GM12878 (cell line): ENCODE measurements around the gene ARF5. TPM values are rescaled to one million over a fixed set of nuclear protein-coding genes. Genes with fewer than 3 reads are reported as not detected.

Experiments used
- ATAC-seq: fragments of 200-7000 bp; cut with Tn5 transposase; 3 replicates; pipeline ENCODE4 v1.9.1; 2020; ENCODE audit warnings: mild to moderate bottlenecking, moderate library complexity
- BruUV-seq: library from RNA; stranded (reverse); fragments of 400-500 nt; replicated peaks from 2 replicates; lab custom pipeline; 2021; lab: Mats Ljungman, UMichigan
- CTCF ChIA-PET: fragments of 300-600 bp; sonication (Branson Sonifier 250); formaldehyde crosslinking; extraction: SDS; loops from one replicate; lab custom pipeline; 2021; ENCODE audit warnings: inconsistent platforms; lab: Yijun Ruan, JAX
- POLR2A ChIA-PET: fragments of 350-600 bp; formaldehyde crosslinking; extraction: SDS; loops from one replicate; lab custom pipeline; 2021; ENCODE audit warnings: inconsistent platforms; lab: Charles Lee
- RAD21 ChIA-PET: fragments of 300-600 bp; sonication (Branson Sonifier 250); formaldehyde crosslinking; loops from one replicate; lab custom pipeline; 2023; ENCODE audit warnings: antibody characterized with exemption; ENCODE audit not compliant: unreplicated experiment; lab: Charles Lee
- SMC1A ChIA-PET: fragments of 300-600 bp; sonication (Branson Sonifier 250); formaldehyde crosslinking; loops from one replicate; lab custom pipeline; 2023; ENCODE audit not compliant: unreplicated experiment, uncharacterized antibody; lab: Charles Lee
- DNase-seq: peaks from one replicate; pipeline ENCODE4 v3.0.0-alpha.2; 2011; ENCODE audit warnings: low read depth, low spot score
- FAIRE-seq: peaks from 3 replicates; lab custom pipeline; 2011; peaks lifted over from hg19 to GRCh38; lab: Jason Lieb, UNC
- H2AFZ ChIP-seq: 2 replicates; pipeline ENCODE4 v1.6.0; 2011; ENCODE audit warnings: low read depth, low read length, control low read depth; ENCODE audit not compliant: control insufficient read depth
- H3K27ac ChIP-seq: 2 replicates; pipeline ENCODE4 v1.5.1; 2011; ENCODE audit warnings: control low read depth; ENCODE audit not compliant: control insufficient read depth, insufficient read depth
- H3K27me3 ChIP-seq, 2 experiments: replicated peaks in 1 of 2; 2 replicates each; pipeline versions ENCODE4 v1.6.0 to v1.6.1; 2011; ENCODE audit warnings: low read length in 1 of 2; ENCODE audit not compliant: control insufficient read depth in 2 of 2, insufficient read depth in 2 of 2
- H3K36me3 ChIP-seq, 2 experiments: 2 replicates each; pipeline ENCODE4 v1.5.1; 2011; ENCODE audit warnings: low read length in 1 of 2; ENCODE audit not compliant: control insufficient read depth in 2 of 2, insufficient read depth in 2 of 2
- H3K4me1 ChIP-seq: 2 replicates; pipeline ENCODE4 v1.6.1; 2011; ENCODE audit warnings: mild to moderate bottlenecking, low read length, moderate library complexity, mixed read lengths; ENCODE audit not compliant: control insufficient read depth, insufficient read depth
- H3K4me2 ChIP-seq: 2 replicates; pipeline ENCODE4 v1.6.0; 2011; ENCODE audit warnings: control low read depth; ENCODE audit not compliant: control insufficient read depth, insufficient read depth
- H3K4me3 ChIP-seq: fragments of 200-600 bp; sonication (generic); 2 replicates; pipeline ENCODE4 v1.5.1; 2016
- H3K79me2 ChIP-seq: 2 replicates; pipeline ENCODE4 v1.6.0; 2011; ENCODE audit warnings: low read length; ENCODE audit not compliant: control insufficient read depth, insufficient read depth
- H3K9ac ChIP-seq: 2 replicates; pipeline ENCODE4 v1.8.0; 2011; ENCODE audit warnings: low read length, control low read depth, mixed read lengths; ENCODE audit not compliant: control insufficient read depth, insufficient read depth
- H3K9me3 ChIP-seq: replicated peaks from 3 replicates; pipeline ENCODE4 v1.5.1; 2011; ENCODE audit warnings: mild to moderate bottlenecking, low read length; ENCODE audit not compliant: control insufficient read depth, insufficient read depth
- H4K20me1 ChIP-seq: 2 replicates; pipeline ENCODE4 v1.6.0; 2011; ENCODE audit not compliant: control insufficient read depth, insufficient read depth
- ATF3 ChIP-seq: IDR thresholded peaks from 2 replicates; pipeline ENCODE4 v1.6.1; 2011; ENCODE audit warnings: low read depth, mild to moderate bottlenecking, low read length, moderate library complexity, borderline replicate concordance; ENCODE audit errors: extremely low read depth
- CTCF ChIP-seq, 3 experiments: IDR thresholded peaks in 2 of 3; conservative IDR thresholded peaks in 1 of 3; 2 replicates each; pipeline ENCODE4 v1.5.1; 2011; ENCODE audit warnings: low read depth in 3 of 3, low read length in 3 of 3, mild to moderate bottlenecking in 3 of 3, control low read depth in 2 of 3, moderate library complexity in 2 of 3, inconsistent platforms in 1 of 3, mixed read lengths in 1 of 3; ENCODE audit not compliant: control insufficient read depth in 2 of 3, insufficient read depth in 1 of 3; ENCODE audit errors: extremely low read depth in 1 of 3
- GABPA ChIP-seq: IDR thresholded peaks from 2 replicates; pipeline ENCODE4 v1.6.1; 2014; ENCODE audit warnings: antibody characterized with exemption, low read depth, mild to moderate bottlenecking, inconsistent platforms
- KDM1A ChIP-seq: fragments of 200-600 bp; sonication (generic); IDR thresholded peaks from 2 replicates; pipeline ENCODE4 v1.6.1; 2016; ENCODE audit warnings: borderline replicate concordance
- MLLT1 ChIP-seq: fragments of 450-650 bp; IDR thresholded peaks from 2 replicates; pipeline ENCODE4 v1.6.1; 2016; ENCODE audit warnings: mild to moderate bottlenecking
- MYC ChIP-seq: IDR thresholded peaks from 2 replicates; pipeline ENCODE4 v1.6.1; 2011; ENCODE audit warnings: mild to moderate bottlenecking, low read length, moderate library complexity, inconsistent platforms; ENCODE audit not compliant: insufficient read depth, insufficient replicate concordance, insufficient read length, severe bottlenecking
- NRF1 ChIP-seq: conservative IDR thresholded peaks from 2 replicates; pipeline ENCODE4 v1.6.1; 2011; ENCODE audit warnings: mild to moderate bottlenecking, low read depth, low read length, improper control_type of control experiment
- RBBP5 ChIP-seq: fragments of 200-600 bp; sonication (generic); conservative IDR thresholded peaks from 2 replicates; pipeline ENCODE4 v1.6.1; 2016
- SREBF1 ChIP-seq: IDR thresholded peaks from 2 replicates; pipeline ENCODE4 v1.6.1; 2012; ENCODE audit warnings: mild to moderate bottlenecking, low read length
- STAT3 ChIP-seq: IDR thresholded peaks from 2 replicates; pipeline ENCODE4 v1.6.1; 2011; ENCODE audit warnings: low read depth, low read length, improper control_type of control experiment
- TARDBP ChIP-seq: IDR thresholded peaks from 2 replicates; pipeline ENCODE4 v1.6.1; 2016; ENCODE audit warnings: borderline replicate concordance
- TBL1XR1 ChIP-seq: IDR thresholded peaks from 2 replicates; pipeline ENCODE4 v1.6.1; 2012; ENCODE audit warnings: low read depth, low read length, improper control_type of control experiment
- WRNIP1 ChIP-seq: IDR thresholded peaks from 2 replicates; pipeline ENCODE4 v1.6.1; 2011; ENCODE audit warnings: low read depth, low read length, improper control_type of control experiment, borderline replicate concordance
- YY1 ChIP-seq: IDR thresholded peaks from 2 replicates; pipeline ENCODE4 v1.6.1; 2011; ENCODE audit warnings: low read depth, mild to moderate bottlenecking, low read length
- ZNF217 ChIP-seq: fragments of 450-650 bp; IDR thresholded peaks from 2 replicates; pipeline ENCODE4 v1.6.1; 2017; ENCODE audit warnings: antibody characterized with exemption, mild to moderate bottlenecking
- WGBS: methylation state at CpG from one replicate; pipeline ENCODE4 v1.1.6; 2016; ENCODE audit warnings: low lambda C conversion rate; ENCODE audit not compliant: insufficient replicate concordance, insufficient coverage; ENCODE audit errors: missing lambda C conversion rate; 5-methylcytosine and 5-hydroxymethylcytosine counted together
- in situ Hi-C: fragments of 300-500 bp; cut with MboI; formaldehyde crosslinking; loops from 9 replicates; pipeline ENCODE4 v1.14.3; 2018; ENCODE audit warnings: mixed read lengths
- intact Hi-C: fragments of 100-400 bp; cut with micrococcal nuclease; formaldehyde crosslinking; loops from one replicate; pipeline ENCODE4 v1.14.2; 2022; ENCODE audit not compliant: unreplicated experiment
- polyA plus RNA-seq, 11 experiments: library from polyadenylated mRNA; depleted of rRNA in 4 of 11; unstranded in 6 of 11; stranded (reverse) in 5 of 11; fragments of >200 nt; fragmentation: Nextera tagmentation in 4 of 11; fragmentation: Illumina TruSeq in 1 of 11; extraction: Ambion mirVana in 4 of 11; extraction: Trizol in 1 of 11; gene quantifications; 1 replicate in 1 of 11; 2 replicates in 10 of 11; pipeline versions ENCODE4 v1.2.1 to v1.2.3, GENCODE V29; 2011 to 2016; ENCODE audit warnings: inconsistent platforms in 2 of 11, missing spikeins in 2 of 11, low read depth in 1 of 11
- total RNA-seq, 4 experiments: library from RNA; depleted of rRNA in 3 of 4; stranded (reverse); fragments of >200 nt in 3 of 4; fragmentation: Illumina TruSeq in 1 of 4; extraction: Trizol in 1 of 4; gene quantifications; 2 replicates each; pipeline versions ENCODE4 v1.2.1 to v1.2.3, GENCODE V29; 2013 to 2021

The ARF5 gene
- total and polyA plus RNA-seq, 10 of the 15 experiments (the other 5 are each of a cell fraction or from before 2014, with no cell fraction given) = 11.0 to 210 (median 131) TPM

- WGBS = 40% methylated on average over 6 of the region's 6 CpGs
- H3K4me2 ChIP-seq = no peak overlapping the region
- H3K4me3 ChIP-seq = no peak overlapping the region
- intact Hi-C loops = no loop called here
- H3K9ac ChIP-seq = no peak overlapping the region
- SMC1A ChIA-PET = no interaction called here
- CTCF ChIA-PET = interaction anchor here (0.6 to 1.2 kb wide), 2 partner anchors 9 to 749 kb away, joined by 3 to 4 read pairs; no protein-coding TSS in a partner anchor
- DNase-seq (no peak), FAIRE-seq (no peak), ATAC-seq (0 out of 3 replicates have a peak, but pooled peaks have one; percentile 29)
- no peak overlapping the region for H3K27ac ChIP-seq
- H3K27me3 ChIP-seq = no peaks in the 10 kb centered on the region
- H3K9me3 ChIP-seq = no peaks in the 10 kb centered on the region
- no TSS peak for BruUV-seq
- H3K36me3 ChIP-seq = no peaks in the 10 kb centered on the region
- H2AFZ ChIP-seq = no peak overlapping the region
- RAD21 ChIA-PET = no interaction called here
- H3K79me2 ChIP-seq = no peaks in the 10 kb centered on the region
- TF ChIP-seq TARDBP (no peak), CTCF (IDR thresholded peaks at IDR 0.05 in 2 of 3, conservative IDR thresholded peaks at IDR 0.05 in 1 of 3; ENCODE audit: control insufficient read depth in 2 of 3, extremely low read depth in 1 of 3, insufficient read depth in 1 of 3, low read depth in 3 of 3, low read length in 3 of 3) (peak; percentile 10 to 32 (median 22); a peak in 3 of 6 replicates)
- TF ChIP-seq, all 136 proteins: peak for 1
- in situ Hi-C loops = no loop called here
- no peaks in the 10 kb centered on the region for H4K20me1 ChIP-seq
- POLR2A ChIA-PET = no interaction called here
- no peaks in the 10 kb centered on the region for H3K4me1 ChIP-seq
Measured at GRCh38 chr7:127598318-127598717, 10.1 kb downstream of the ARF5 start.

- SMC1A ChIA-PET = no interaction called here
- 34% methylated on average over 3 of the region's 3 CpGs for WGBS
- TF ChIP-seq ATF3 (no peak), KDM1A (no peak), YY1 (no peak), SREBF1 (no peak), WRNIP1 (no peak), NRF1 (no peak), MYC (no peak), MLLT1 (no peak), STAT3 (no peak), TBL1XR1 (no peak), ZNF217 (no peak), GABPA (no peak), RBBP5 (no peak)
Measured at GRCh38 chr7:127600885-127601284, 12.7 kb downstream of the ARF5 start.

More at GRCh38 chr7:127600885-127601284, 12.7 kb downstream of the ARF5 start:
- DNase-seq (no peak), FAIRE-seq (no peak), ATAC-seq (no peak)
- ChIA-PET POLR2A (no interaction called here), RAD21 (no interaction called here), CTCF (interaction anchor here (1.1 kb wide), 1 partner anchor 12 kb away, joined by 5 read pairs; no protein-coding TSS in a partner anchor)
- intact Hi-C loops = no loop called here
- no peaks in the 10 kb centered on the region for H3K36me3 ChIP-seq
- H3K9ac ChIP-seq = no peak overlapping the region
- H2AFZ ChIP-seq = no peak overlapping the region
- no peak overlapping the region for H3K4me3 ChIP-seq
- H3K79me2 ChIP-seq = no peaks in the 10 kb centered on the region
- no TSS peak for BruUV-seq
- H4K20me1 ChIP-seq = no peaks in the 10 kb centered on the region
- no peak overlapping the region for H3K4me2 ChIP-seq
- in situ Hi-C loops = no loop called here
- no peaks in the 10 kb centered on the region for H3K9me3 ChIP-seq
- H3K4me1 ChIP-seq = no peaks in the 10 kb centered on the region
- no peak overlapping the region for H3K27ac ChIP-seq
- no peaks in the 10 kb centered on the region for H3K27me3 ChIP-seq
